ENCODE data around the gene RAPGEF3.

RAPGEF3 gene

GRCh38 chr12:47717443-47718193 lies 41.1 kb downstream of the RAPGEF3 start:
- DNase-seq = peak; percentile 67

GRCh38 chr12:47717046-47717442 lies 41.6 kb downstream of the RAPGEF3 start:
- DNase-seq = no peak

GRCh38 chr12:47715877-47716548 lies 42.7 kb downstream of the RAPGEF3 start:
- no peak for DNase-seq

GRCh38 chr12:47715393-47715876 lies 43.2 kb downstream of the RAPGEF3 start:
- peak; percentile 42 for DNase-seq

- DNase-seq = no peak
These were observed 43.8 kb downstream of the RAPGEF3 start for GRCh38 chr12:47714826-47715386.

- DNase-seq = no peak
These were observed 46.5 kb downstream of the RAPGEF3 start for GRCh38 chr12:47712171-47712570.

- DNase-seq = no peak
These were observed 47.2 kb downstream of the RAPGEF3 start for GRCh38 chr12:47711448-47711847.

- DNase-seq = no peak
These were observed 48.4 kb downstream of the RAPGEF3 start for GRCh38 chr12:47710278-47710677.

GRCh38 chr12:47709671-47710070 lies 49.0 kb downstream of the RAPGEF3 start:
- DNase-seq = no peak

GRCh38 chr12:47709237-47709636 lies 49.4 kb downstream of the RAPGEF3 start:
- DNase-seq = no peak

- DNase-seq = no peak
These were observed 50.7 kb downstream of the RAPGEF3 start for GRCh38 chr12:47707905-47708543.

- no peak for DNase-seq
These were observed 51.3 kb downstream of the RAPGEF3 start for GRCh38 chr12:47707355-47707754.

GRCh38 chr12:47705566-47706425 lies 52.9 kb downstream of the RAPGEF3 start, which contains the start of gene RPAP3:
TSS of gene RPAP3 (minus strand) at chr12:47706030. CDS start at chr12:47702840, 3,190 bp downstream.
- peak; percentile 81 for DNase-seq

- DNase-seq = no peak
These were observed 53.5 kb downstream of the RAPGEF3 start for GRCh38 chr12:47705229-47705565.

- no peak for DNase-seq
These were observed 54.0 kb downstream of the RAPGEF3 start for GRCh38 chr12:47704719-47705118.

GRCh38 chr12:47700263-47700662 lies 58.4 kb downstream of the RAPGEF3 start:
- no peak for DNase-seq

- DNase-seq = no peak
These were observed 60.0 kb downstream of the RAPGEF3 start for GRCh38 chr12:47698631-47699030.

GRCh38 chr12:47698055-47698454 lies 60.6 kb downstream of the RAPGEF3 start:
- no peak for DNase-seq

- DNase-seq = no peak
These were observed 69.5 kb downstream of the RAPGEF3 start for GRCh38 chr12:47689215-47689614.

- DNase-seq = no peak
These were observed 71.0 kb downstream of the RAPGEF3 start for GRCh38 chr12:47687636-47688035.

- DNase-seq = no peak
These were observed 71.9 kb downstream of the RAPGEF3 start for GRCh38 chr12:47686645-47687240.

All from NCI-H526 treated with DMSO at 0.1 percent for 48 hours (cell line).